ENCODE results near the gene HMX1. TPM values are rescaled to one million over a fixed set of nuclear protein-coding genes. Genes with fewer than 3 reads are reported as not detected.

Gene HMX1
- total RNA-seq, 1 donor from 2014 or later, result not detected

DNA sequence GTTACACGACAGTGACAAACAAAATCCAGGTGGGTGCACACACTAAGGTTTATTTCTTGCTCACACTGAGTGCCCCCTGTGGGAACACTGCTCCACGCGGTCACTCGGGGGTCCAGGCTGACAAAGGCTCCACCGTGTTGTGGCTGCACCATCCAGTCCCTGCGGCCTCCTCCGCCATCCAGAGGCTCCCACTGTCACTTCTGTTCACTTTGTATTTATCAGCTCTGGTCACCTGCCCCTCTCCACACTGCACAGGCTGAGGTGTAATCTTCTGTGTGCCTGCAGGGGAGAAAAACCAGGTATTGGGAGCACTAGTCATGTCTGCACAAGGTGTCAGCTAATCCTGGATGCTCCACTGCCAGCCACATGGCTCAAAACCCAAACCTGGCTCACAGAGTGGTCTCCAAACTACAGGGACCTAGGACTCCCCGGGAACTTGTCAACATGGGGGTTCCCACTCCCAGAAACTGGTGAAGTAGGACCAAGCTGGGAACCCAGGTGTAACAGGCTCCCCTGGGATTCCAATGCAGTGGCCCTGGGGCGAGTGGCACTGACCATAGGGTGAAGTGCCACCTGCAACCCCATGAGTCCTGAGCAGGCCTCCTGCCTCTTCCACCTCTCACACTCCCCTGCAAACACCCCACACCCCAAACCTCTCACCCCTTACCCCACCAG, 25.5 kb downstream of the HMX1 start:
- intact Hi-C loops (cut with DNase I), result no loop called here
- no peaks in the 10 kb centered on the region for H3K9me3 ChIP-seq
- DNase-seq (ENCODE audit: low spot score in 2 of 2), result no peak
- TF ChIP-seq, protein P1, sequence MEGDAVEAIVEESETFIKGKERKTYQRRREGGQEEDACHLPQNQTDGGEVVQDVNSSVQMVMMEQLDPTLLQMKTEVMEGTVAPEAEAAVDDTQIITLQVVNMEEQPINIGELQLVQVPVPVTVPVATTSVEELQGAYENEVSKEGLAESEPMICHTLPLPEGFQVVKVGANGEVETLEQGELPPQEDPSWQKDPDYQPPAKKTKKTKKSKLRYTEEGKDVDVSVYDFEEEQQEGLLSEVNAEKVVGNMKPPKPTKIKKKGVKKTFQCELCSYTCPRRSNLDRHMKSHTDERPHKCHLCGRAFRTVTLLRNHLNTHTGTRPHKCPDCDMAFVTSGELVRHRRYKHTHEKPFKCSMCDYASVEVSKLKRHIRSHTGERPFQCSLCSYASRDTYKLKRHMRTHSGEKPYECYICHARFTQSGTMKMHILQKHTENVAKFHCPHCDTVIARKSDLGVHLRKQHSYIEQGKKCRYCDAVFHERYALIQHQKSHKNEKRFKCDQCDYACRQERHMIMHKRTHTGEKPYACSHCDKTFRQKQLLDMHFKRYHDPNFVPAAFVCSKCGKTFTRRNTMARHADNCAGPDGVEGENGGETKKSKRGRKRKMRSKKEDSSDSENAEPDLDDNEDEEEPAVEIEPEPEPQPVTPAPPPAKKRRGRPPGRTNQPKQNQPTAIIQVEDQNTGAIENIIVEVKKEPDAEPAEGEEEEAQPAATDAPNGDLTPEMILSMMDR (IDR thresholded peaks at IDR 0.05), result no peak
- no peaks in the 10 kb centered on the region for H3K36me3 ChIP-seq
- H3K4me1 ChIP-seq, result no peaks in the 10 kb centered on the region
- H3K4me3 ChIP-seq, result no peak overlapping the region
- H3K27me3 ChIP-seq, result no peaks in the 10 kb centered on the region
- H3K27ac ChIP-seq, result no peak overlapping the region

DNA sequence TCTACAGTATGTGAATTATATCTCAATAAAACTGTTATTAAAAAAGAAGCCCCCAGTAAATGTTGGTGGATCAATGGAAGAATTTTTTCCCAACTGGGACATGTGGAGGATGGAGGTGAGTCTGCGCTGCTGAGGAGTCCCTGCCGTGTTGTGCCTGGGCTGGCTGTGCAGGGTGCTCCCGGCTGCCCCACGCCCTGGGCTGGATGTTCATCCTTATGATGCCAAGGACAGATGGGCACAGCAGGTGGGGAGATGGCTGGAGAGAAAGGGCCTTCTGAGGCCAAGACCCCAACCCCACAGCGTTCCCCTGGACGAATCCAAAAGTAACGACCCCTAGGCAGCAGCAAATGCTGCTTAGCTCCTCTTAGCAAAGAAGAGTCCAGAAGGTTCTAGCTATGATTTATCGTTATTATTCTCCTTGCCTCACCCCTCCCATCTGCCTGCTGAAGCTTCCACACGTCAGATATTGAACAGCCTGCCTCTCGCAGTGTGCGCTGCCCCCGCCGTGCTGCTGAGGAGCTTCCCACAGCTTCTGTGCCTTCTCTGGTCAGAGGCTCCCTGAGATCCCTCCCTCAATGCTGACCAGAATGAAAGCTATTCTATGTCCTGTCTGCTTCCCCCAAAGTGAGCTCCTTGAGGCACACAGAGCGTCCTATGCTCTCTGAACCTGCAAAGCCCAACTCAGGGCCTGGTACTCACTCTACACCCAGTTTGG, 26.5 kb downstream of the HMX1 start:
- TF ChIP-seq, protein P1 (IDR thresholded peaks at IDR 0.05), result no peak
- Histone ChIP-seq H3K27me3 (no peaks in the 10 kb centered on the region), H3K4me3 (no peak overlapping the region), H3K36me3 (no peaks in the 10 kb centered on the region), H3K4me1 (no peaks in the 10 kb centered on the region), H3K27ac (no peak overlapping the region), H3K9me3 (no peaks in the 10 kb centered on the region)
- DNase-seq (ENCODE audit: low spot score in 2 of 2), result peak in 1 of 2 donors; percentile 37
- intact Hi-C loops (cut with DNase I), result no loop called here

DNA sequence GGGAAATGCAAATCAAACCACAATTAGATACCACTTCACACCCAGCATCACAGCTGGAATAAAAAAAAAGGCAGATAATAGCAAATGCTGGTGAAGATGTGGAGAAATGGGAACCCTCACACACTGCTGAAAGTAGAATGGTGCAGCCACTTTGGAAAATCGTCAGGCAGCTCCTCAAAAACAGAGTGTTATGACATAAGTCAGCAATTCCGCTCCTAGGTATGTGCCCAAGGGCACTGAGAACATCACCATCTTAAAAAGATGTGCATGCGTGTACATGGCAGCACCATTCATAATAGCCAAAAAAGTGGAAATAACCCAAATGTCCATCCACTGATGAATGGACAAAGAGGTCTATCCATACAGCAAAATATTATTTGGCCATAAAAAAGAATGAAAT, 28.0 kb downstream of the HMX1 start:
- no peaks in the 10 kb centered on the region for H3K4me1 ChIP-seq
- no peaks in the 10 kb centered on the region for H3K9me3 ChIP-seq
- DNase-seq (ENCODE audit: low spot score in 2 of 2), result no peak
- H3K4me3 ChIP-seq, result no peak overlapping the region
- no peaks in the 10 kb centered on the region for H3K27me3 ChIP-seq
- intact Hi-C loops (cut with DNase I), result no loop called here
- TF ChIP-seq, protein P1 (IDR thresholded peaks at IDR 0.05), result no peak
- no peak overlapping the region for H3K27ac ChIP-seq
- no peaks in the 10 kb centered on the region for H3K36me3 ChIP-seq

DNA sequence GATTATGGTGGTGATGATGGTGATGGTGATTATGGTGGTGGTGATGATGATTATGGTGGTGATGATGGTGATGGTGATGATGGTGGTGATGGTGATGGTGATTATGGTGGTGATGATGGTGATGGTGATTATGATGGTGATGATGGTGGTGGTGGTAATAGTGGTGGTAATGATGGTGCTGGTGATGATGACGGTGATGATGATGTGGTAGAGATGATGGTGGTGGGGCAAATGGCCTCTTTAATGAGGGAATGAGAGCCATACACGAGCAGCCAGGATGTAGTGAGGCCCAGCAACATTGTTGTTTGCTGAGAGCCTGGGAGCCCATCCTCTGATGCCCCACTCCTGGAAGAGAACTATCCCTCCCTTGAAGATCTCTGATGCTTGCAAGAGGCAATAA, 29.0 kb downstream of the HMX1 start:
- intact Hi-C loops (cut with DNase I), result no loop called here
- Histone ChIP-seq H3K9me3 (no peaks in the 10 kb centered on the region), H3K27me3 (no peaks in the 10 kb centered on the region), H3K4me3 (no peak overlapping the region), H3K4me1 (no peaks in the 10 kb centered on the region), H3K27ac (no peak overlapping the region), H3K36me3 (no peaks in the 10 kb centered on the region)
- no peak for DNase-seq (ENCODE audit: low spot score in 2 of 2)
- TF ChIP-seq, protein P1 (IDR thresholded peaks at IDR 0.05), result no peak

DNA sequence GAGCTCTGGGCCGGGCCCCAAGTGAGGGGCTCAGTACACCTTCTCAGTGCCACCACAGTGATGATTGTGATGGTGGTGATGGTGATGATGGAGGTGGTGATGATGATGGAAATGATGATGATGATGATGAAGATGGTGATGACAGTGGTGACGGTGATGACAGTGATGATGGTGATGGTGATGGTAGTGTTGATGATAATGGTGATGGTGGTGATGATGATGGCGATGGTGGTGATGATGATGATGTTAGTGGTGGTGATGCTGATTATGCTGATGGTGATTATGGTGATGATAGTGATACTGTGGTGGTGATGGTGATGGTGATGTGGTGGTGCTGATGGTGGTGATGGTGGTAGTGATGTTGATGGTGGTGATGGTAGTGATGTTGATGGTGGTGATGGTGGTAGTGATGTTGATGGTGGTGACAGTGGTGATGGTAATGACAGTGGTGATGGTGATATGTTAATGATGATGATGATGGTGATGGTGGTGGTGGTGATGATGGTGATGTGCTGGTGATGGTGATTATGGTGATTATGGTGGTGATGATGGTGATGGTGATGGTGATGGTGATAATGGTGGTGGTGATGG, 29.9 kb downstream of the HMX1 start:
- Histone ChIP-seq H3K27me3 (no peaks in the 10 kb centered on the region), H3K9me3 (no peaks in the 10 kb centered on the region), H3K27ac (no peak overlapping the region), H3K36me3 (no peaks in the 10 kb centered on the region), H3K4me3 (no peak overlapping the region), H3K4me1 (no peaks in the 10 kb centered on the region)
- TF ChIP-seq, protein P1 (IDR thresholded peaks at IDR 0.05), result no peak
- intact Hi-C loops (cut with DNase I), result no loop called here
- no peak for DNase-seq (ENCODE audit: low spot score in 2 of 2)

Measured in ascending aorta (tissue), 2 donors.